Liver (tissue), 3 donors: ENCODE results near the gene NRIP1.

Source experiments
- ATF3 ChIP-seq: IDR thresholded peaks from 2 replicates; pipeline ENCODE4 v1.6.1; 2016; ENCODE audit warnings: antibody characterized with exemption
- CTCF ChIP-seq: fragments of 150-350 bp; IDR thresholded peaks from 2 replicates; pipeline ENCODE4 v1.5.1; 2017; ENCODE audit warnings: improper control_type of control experiment, low read depth, low read length; ENCODE audit not compliant: missing input control
- EGR1 ChIP-seq, 2 donors: IDR thresholded peaks; 2 replicates each; pipeline ENCODE4 v1.6.1; 2016 to 2018; ENCODE audit warnings: antibody characterized with exemption in 2 of 2, low read depth in 2 of 2
- FOXA1 ChIP-seq: IDR thresholded peaks from 2 replicates; pipeline ENCODE4 v1.6.1; 2016; ENCODE audit warnings: antibody characterized with exemption
- GABPA ChIP-seq, 2 donors: IDR thresholded peaks in 1 of 2; conservative IDR thresholded peaks in 1 of 2; 2 replicates each; pipeline ENCODE4 v1.6.1; 2016; ENCODE audit warnings: antibody characterized with exemption in 2 of 2, mild to moderate bottlenecking in 1 of 2, moderate library complexity in 1 of 2
- JUND ChIP-seq, 2 donors: IDR thresholded peaks; 2 replicates each; pipeline ENCODE4 v1.6.1; 2016; ENCODE audit warnings: antibody characterized with exemption in 2 of 2
- MAX ChIP-seq: IDR thresholded peaks from 2 replicates; pipeline ENCODE4 v1.6.1; 2016; ENCODE audit warnings: antibody characterized with exemption
- RAD21 ChIP-seq, 2 donors: IDR thresholded peaks; 2 replicates each; pipeline ENCODE4 v1.6.1; 2016; ENCODE audit warnings: antibody characterized with exemption in 2 of 2, mild to moderate bottlenecking in 2 of 2
- REST ChIP-seq: IDR thresholded peaks from 2 replicates; pipeline ENCODE4 v1.6.1; 2016; ENCODE audit warnings: antibody characterized with exemption, mild to moderate bottlenecking
- SP1 ChIP-seq: IDR thresholded peaks from 2 replicates; pipeline ENCODE4 v1.6.1; 2018; ENCODE audit warnings: antibody characterized with exemption, mild to moderate bottlenecking
- YY1 ChIP-seq: IDR thresholded peaks from 2 replicates; pipeline ENCODE4 v1.6.1; 2016; ENCODE audit warnings: antibody characterized with exemption, mild to moderate bottlenecking
- TF ChIP-seq, protein P1 (sequence below): IDR thresholded peaks from 2 replicates; pipeline ENCODE4 v1.6.1; 2016; ENCODE audit warnings: antibody characterized with exemption
- donor health status: healthy.
- donor health status: healthy.

- no peak for TF ChIP-seq ATF3
- TF ChIP-seq CTCF: no peak
- no peak for TF ChIP-seq SP1
- no peak for TF ChIP-seq FOXA1
- TF ChIP-seq MAX: no peak
- no peak for TF ChIP-seq RAD21 (IDR thresholded peaks at IDR 0.05)
- no peak for TF ChIP-seq EGR1 (IDR thresholded peaks at IDR 0.05; ENCODE audit: low read depth in 2 of 2)
- TF ChIP-seq YY1: no peak
- no peak for TF ChIP-seq JUND (IDR thresholded peaks at IDR 0.05)
- TF ChIP-seq REST: peak; percentile 65
- TF ChIP-seq GABPA (IDR thresholded peaks at IDR 0.05 in 1 of 2, conservative IDR thresholded peaks at IDR 0.05 in 1 of 2): no peak
- TF ChIP-seq, protein P1, sequence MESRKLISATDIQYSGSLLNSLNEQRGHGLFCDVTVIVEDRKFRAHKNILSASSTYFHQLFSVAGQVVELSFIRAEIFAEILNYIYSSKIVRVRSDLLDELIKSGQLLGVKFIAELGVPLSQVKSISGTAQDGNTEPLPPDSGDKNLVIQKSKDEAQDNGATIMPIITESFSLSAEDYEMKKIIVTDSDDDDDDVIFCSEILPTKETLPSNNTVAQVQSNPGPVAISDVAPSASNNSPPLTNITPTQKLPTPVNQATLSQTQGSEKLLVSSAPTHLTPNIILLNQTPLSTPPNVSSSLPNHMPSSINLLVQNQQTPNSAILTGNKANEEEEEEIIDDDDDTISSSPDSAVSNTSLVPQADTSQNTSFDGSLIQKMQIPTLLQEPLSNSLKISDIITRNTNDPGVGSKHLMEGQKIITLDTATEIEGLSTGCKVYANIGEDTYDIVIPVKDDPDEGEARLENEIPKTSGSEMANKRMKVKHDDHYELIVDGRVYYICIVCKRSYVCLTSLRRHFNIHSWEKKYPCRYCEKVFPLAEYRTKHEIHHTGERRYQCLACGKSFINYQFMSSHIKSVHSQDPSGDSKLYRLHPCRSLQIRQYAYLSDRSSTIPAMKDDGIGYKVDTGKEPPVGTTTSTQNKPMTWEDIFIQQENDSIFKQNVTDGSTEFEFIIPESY: no peak
These were observed 805 bp downstream of the NRIP1 start for GRCh38 chr21:15063814-15064575.
